Mesenchymal stem cell (in vitro differentiated cells and primary cell): ENCODE measurements around the gene CCDC81.

Experiments used
- DNase-seq: peaks from one replicate; pipeline ENCODE4 v3.0.0-alpha.2; 2013
- H2AFZ ChIP-seq: one replicate; pipeline ENCODE4 v1.6.1; 2013; ENCODE audit warnings: low read depth, mild to moderate bottlenecking, control low read depth, inconsistent platforms, low read length, moderate library complexity
- H2AK5ac ChIP-seq: 2 replicates; pipeline ENCODE4 v1.6.1; 2013; ENCODE audit warnings: low read length, moderate library complexity, mild to moderate bottlenecking, inconsistent platforms; ENCODE audit not compliant: severe bottlenecking
- H2BK120ac ChIP-seq: one replicate; pipeline ENCODE4 v1.6.1; 2013; ENCODE audit warnings: low read depth, mild to moderate bottlenecking, inconsistent platforms, low read length, moderate library complexity
- H2BK12ac ChIP-seq, 2 experiments: one replicate each; pipeline ENCODE4 v1.6.1; 2013; ENCODE audit warnings: inconsistent platforms in 2 of 2, low read length in 2 of 2, mild to moderate bottlenecking in 2 of 2, moderate library complexity in 2 of 2, control low read depth in 1 of 2
- H2BK15ac ChIP-seq: one replicate; pipeline ENCODE4 v1.6.1; 2013; ENCODE audit warnings: mild to moderate bottlenecking, low read depth, inconsistent platforms; ENCODE audit not compliant: poor library complexity, severe bottlenecking
- H2BK5ac ChIP-seq: 2 replicates; pipeline ENCODE4 v1.6.1; 2013; ENCODE audit warnings: low read depth, mild to moderate bottlenecking, low read length, control low read depth, inconsistent platforms; ENCODE audit not compliant: poor library complexity, severe bottlenecking
- H3K14ac ChIP-seq, 2 experiments: one replicate each; pipeline ENCODE4 v1.6.1; 2013; ENCODE audit warnings: inconsistent platforms in 2 of 2, low read length in 2 of 2, control low read depth in 1 of 2, mild to moderate bottlenecking in 1 of 2, moderate library complexity in 1 of 2
- H3K18ac ChIP-seq, 2 experiments: one replicate each; pipeline ENCODE4 v1.6.1; 2013; ENCODE audit warnings: inconsistent platforms in 2 of 2, low read length in 2 of 2, control low read depth in 1 of 2, low read depth in 1 of 2, mild to moderate bottlenecking in 1 of 2
- H3K23ac ChIP-seq, 2 experiments: one replicate each; pipeline ENCODE4 v1.6.1; 2013; ENCODE audit warnings: inconsistent platforms in 2 of 2, low read length in 2 of 2, mild to moderate bottlenecking in 2 of 2, moderate library complexity in 2 of 2, control low read depth in 1 of 2
- H3K27ac ChIP-seq: 2 replicates; pipeline ENCODE4 v1.5.1; 2013; ENCODE audit warnings: mild to moderate bottlenecking, moderate library complexity, low read length, control low read depth, inconsistent platforms; ENCODE audit not compliant: poor library complexity, severe bottlenecking
- H3K27me3 ChIP-seq, 2 experiments: 2 replicates each; pipeline versions ENCODE4 v1.6.1 to v1.7.0; 2013; ENCODE audit warnings: low read length in 2 of 2, mild to moderate bottlenecking in 2 of 2, moderate library complexity in 2 of 2, control low read depth in 1 of 2, inconsistent platforms in 1 of 2; ENCODE audit not compliant: control insufficient read depth in 1 of 2, insufficient read depth in 1 of 2
- H3K36me3 ChIP-seq, 2 experiments: 2 replicates each; pipeline versions ENCODE4 v1.6.1 to v1.7.0; 2013; ENCODE audit warnings: low read length in 2 of 2, control low read depth in 1 of 2, inconsistent platforms in 1 of 2, low read depth in 1 of 2, mild to moderate bottlenecking in 1 of 2; ENCODE audit not compliant: insufficient read depth in 2 of 2, control insufficient read depth in 1 of 2
- H3K4ac ChIP-seq, 2 experiments: one replicate each; pipeline ENCODE4 v1.6.1; 2013; ENCODE audit warnings: inconsistent platforms in 2 of 2, low read length in 2 of 2, mild to moderate bottlenecking in 2 of 2, moderate library complexity in 2 of 2, control low read depth in 1 of 2, low read depth in 1 of 2
- H3K4me1 ChIP-seq: 2 replicates; pipeline ENCODE4 v1.6.1; 2013; ENCODE audit warnings: low read depth, low read length, control low read depth; ENCODE audit not compliant: control insufficient read depth, insufficient read depth
- H3K4me2 ChIP-seq: 2 replicates; pipeline ENCODE4 v1.6.1; 2013; ENCODE audit warnings: low read length, mild to moderate bottlenecking, inconsistent platforms; ENCODE audit not compliant: poor library complexity, severe bottlenecking
- H3K4me3 ChIP-seq, 2 experiments: 2 replicates each; pipeline versions ENCODE4 v1.5.1 to v1.7.0; 2013; ENCODE audit warnings: low read length in 2 of 2, mild to moderate bottlenecking in 2 of 2, control low read depth in 1 of 2, low read depth in 1 of 2; ENCODE audit not compliant: insufficient read depth in 1 of 2
- H3K79me1 ChIP-seq: replicated peaks from 2 replicates; pipeline ENCODE4 v1.6.1; 2013; ENCODE audit warnings: mild to moderate bottlenecking, control low read depth, low read length, inconsistent platforms; ENCODE audit not compliant: poor library complexity, severe bottlenecking
- H3K9ac ChIP-seq: 2 replicates; pipeline ENCODE4 v1.7.0; 2013; ENCODE audit warnings: mild to moderate bottlenecking, low read length, moderate library complexity
- H3K9me3 ChIP-seq: 2 replicates; pipeline ENCODE4 v1.7.0; 2013; ENCODE audit warnings: mild to moderate bottlenecking, low read length; ENCODE audit not compliant: control insufficient read depth
- H4K8ac ChIP-seq: one replicate; pipeline ENCODE4 v1.6.1; 2013; ENCODE audit warnings: inconsistent platforms, mild to moderate bottlenecking, low read length, moderate library complexity
- H4K91ac ChIP-seq: one replicate; pipeline ENCODE4 v1.6.1; 2013; ENCODE audit warnings: mild to moderate bottlenecking, low read length, inconsistent platforms
- WGBS: methylation state at CpG from one replicate; pipeline ENCODE4 v1.1.7; 2013; ENCODE audit warnings: mixed read lengths; 5-methylcytosine and 5-hydroxymethylcytosine counted together

Gene CCDC81

DNA sequence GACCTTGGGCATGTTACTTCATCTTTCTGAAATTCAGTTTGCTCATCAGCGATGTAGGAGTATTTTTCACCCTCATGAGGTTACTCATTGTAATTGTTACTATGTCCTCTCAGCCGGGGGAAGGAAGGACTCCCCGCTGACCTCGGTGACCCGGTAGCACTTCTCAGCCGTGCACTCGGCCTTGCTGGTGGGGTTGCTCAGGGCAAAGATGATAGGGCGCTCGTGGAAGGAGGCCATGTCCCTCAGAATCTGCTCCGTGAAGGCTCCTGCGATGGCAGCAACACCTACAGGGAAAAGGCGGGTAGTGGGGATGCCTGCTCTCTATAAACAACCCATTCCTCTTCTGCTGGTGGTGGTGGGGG, 72.2 kb downstream of the CCDC81 start:
- Histone ChIP-seq H3K23ac (no peak overlapping the region), H3K4ac (no peak overlapping the region), H2BK120ac (no peak overlapping the region), H4K91ac (no peak overlapping the region), H2BK5ac (no peak overlapping the region), H2AFZ (no peak overlapping the region), H3K27ac (no peak overlapping the region), H3K18ac (no peak overlapping the region), H2AK5ac (no peak overlapping the region), H3K4me2 (no peak overlapping the region), H3K9ac (no peak overlapping the region), H3K36me3 (peaks cover 9 to 11% of the 10 kb centered on the region in 2 experiments), H2BK15ac (no peak overlapping the region), H3K79me1 (no peaks in the 10 kb centered on the region), H3K27me3 (no peaks in the 10 kb centered on the region), H3K4me1 (peaks cover 6% of the 10 kb centered on the region), H3K14ac (no peak overlapping the region), H2BK12ac (no peak overlapping the region), H4K8ac (no peak overlapping the region), H3K9me3 (no peaks in the 10 kb centered on the region), H3K4me3 (no peak overlapping the region)
- DNase-seq = no peak
- 90% methylated on average over 10 of the region's 12 CpGs for WGBS

DNA sequence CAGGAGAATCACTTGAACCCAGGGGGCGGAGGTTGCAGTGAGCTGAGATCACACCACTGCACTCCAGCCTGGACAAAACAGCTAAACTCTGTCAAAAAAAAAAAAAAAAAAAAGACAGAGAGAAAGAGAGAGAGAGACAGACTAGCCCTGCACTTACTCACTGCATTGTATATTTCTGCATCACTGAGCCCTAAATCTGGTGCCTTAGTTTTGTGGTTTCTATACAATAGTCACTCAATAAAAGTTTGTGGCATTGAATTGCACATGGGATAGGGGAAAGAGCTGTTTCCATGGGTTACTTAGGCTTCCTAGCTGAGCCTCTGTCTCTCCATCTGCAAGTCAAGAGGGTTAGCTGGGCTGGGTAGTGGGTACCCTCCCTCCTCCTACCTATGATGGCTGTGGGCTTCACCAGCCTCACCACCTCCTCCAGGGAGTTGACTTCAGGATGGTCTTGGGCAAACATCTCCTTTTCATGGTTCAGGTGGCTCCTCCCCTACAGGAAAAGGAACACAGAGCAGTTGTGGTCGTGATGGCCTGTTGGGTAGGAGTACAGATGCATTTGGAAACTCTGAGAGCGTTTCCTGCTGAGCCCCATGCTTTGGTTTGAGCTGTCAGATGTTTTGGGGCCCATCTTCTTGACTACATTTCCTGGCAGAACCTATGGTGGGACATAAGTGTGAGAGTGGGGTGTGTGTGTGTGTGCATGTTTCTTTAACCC, 73.2 kb downstream of the CCDC81 start:
- Histone ChIP-seq H3K18ac (no peak overlapping the region), H3K79me1 (no peaks in the 10 kb centered on the region), H3K4me2 (no peak overlapping the region), H3K4me1 (no peaks in the 10 kb centered on the region), H2BK5ac (no peak overlapping the region), H3K9ac (no peak overlapping the region), H3K27ac (no peak overlapping the region), H2BK15ac (no peak overlapping the region), H2BK12ac (no peak overlapping the region), H4K8ac (no peak overlapping the region), H3K4me3 (no peak overlapping the region), H3K4ac (no peak overlapping the region), H3K9me3 (no peaks in the 10 kb centered on the region), H2AFZ (no peak overlapping the region), H3K23ac (no peak overlapping the region), H2BK120ac (no peak overlapping the region), H2AK5ac (no peak overlapping the region), H3K27me3 (no peaks in the 10 kb centered on the region), H3K36me3 (peaks cover 9 to 11% of the 10 kb centered on the region in 2 experiments), H4K91ac (no peak overlapping the region), H3K14ac (no peak overlapping the region)
- 89% methylated on average over 3 of the region's 3 CpGs for WGBS
- no peak for DNase-seq

DNA sequence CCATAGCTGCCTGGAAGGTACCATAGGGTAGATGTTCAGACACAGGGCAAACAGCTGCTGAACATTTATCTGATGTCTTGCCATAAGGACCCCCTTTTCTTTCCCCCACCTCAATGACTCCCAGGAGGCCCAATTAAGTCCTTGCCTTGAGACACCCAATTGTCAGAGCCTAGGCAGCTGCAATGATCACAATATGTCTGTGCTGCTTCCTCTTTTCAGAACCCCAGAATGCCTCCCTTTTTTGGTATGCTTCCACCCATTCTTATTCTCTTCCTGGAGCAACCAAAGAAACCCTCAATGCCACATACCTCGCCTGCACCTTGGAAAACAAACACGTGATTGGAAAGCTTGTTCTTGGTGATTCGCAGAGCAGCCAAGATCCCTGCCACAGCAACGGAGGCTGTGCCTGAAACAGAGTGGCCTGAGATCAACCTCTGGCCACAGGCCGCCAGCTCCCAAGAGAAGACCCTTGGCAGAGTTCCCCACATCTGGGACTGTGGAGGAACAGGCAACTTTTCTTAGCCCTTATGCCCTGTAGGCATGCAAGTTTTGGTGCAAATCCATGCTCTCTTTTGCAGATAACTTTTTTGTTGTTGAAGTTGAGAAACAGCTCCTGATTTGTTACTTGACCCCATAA, 75.4 kb downstream of the CCDC81 start:
- Histone ChIP-seq H3K27me3 (no peaks in the 10 kb centered on the region), H3K4ac (no peak overlapping the region), H2AFZ (no peak overlapping the region), H4K8ac (no peak overlapping the region), H3K27ac (no peak overlapping the region), H2BK12ac (no peak overlapping the region), H3K9ac (no peak overlapping the region), H3K36me3 (peaks cover 6 to 9% of the 10 kb centered on the region in 2 experiments), H4K91ac (no peak overlapping the region), H3K18ac (no peak overlapping the region), H3K4me2 (no peak overlapping the region), H3K4me3 (no peak overlapping the region), H3K14ac (no peak overlapping the region), H2BK15ac (no peak overlapping the region), H2BK120ac (no peak overlapping the region), H3K23ac (no peak overlapping the region), H3K79me1 (no peaks in the 10 kb centered on the region), H2AK5ac (no peak overlapping the region), H2BK5ac (no peak overlapping the region), H3K4me1 (no peaks in the 10 kb centered on the region), H3K9me3 (no peaks in the 10 kb centered on the region)
- no peak for DNase-seq
- 97% methylated on average over 5 of the region's 5 CpGs for WGBS

DNA sequence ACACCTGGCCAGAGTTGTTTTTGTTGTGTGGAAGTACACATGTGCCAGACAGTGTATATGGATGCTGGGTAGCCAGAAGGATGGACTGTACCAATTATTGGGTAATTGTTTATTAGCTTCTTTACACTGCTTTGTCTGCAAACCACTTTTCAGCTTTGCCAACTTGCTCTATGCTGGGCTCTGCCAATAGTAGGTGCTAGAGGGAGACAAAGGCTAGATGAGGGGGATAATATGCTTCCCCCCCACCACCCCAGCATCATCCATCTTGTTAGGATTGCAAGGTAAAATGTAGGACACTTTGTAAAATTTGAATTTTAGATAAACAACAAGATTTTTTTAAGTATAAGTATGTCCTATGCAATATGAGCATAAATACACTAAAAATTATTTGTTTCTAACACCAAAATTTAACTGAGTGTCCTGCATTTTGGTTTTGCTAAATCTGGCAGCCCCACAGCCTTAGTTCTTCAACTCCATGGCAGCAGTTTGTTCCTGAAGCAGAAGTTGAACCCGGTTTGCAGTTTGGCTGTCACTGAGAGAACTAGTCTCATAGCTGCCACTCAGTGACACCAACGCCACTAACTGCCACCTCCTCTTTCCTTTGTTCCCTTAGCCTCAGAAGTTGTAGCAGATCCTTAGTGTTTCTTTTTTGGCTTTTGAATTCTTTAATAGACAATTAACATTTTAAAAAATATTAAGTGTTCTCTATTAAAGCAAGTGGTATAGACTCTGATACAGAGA, 78.8 kb downstream of the CCDC81 start:
- Histone ChIP-seq H4K8ac (no peak overlapping the region), H2AK5ac (no peak overlapping the region), H3K4me1 (peaks cover 2% of the 10 kb centered on the region), H3K4ac (peak overlapping the region in 1 of 2 experiments; percentile 53), H3K18ac (peak overlapping the region in 1 of 2 experiments; percentile 61), H3K9me3 (no peaks in the 10 kb centered on the region), H2BK120ac (no peak overlapping the region), H3K36me3 (no peaks in the 10 kb centered on the region), H3K9ac (no peak overlapping the region), H3K4me2 (no peak overlapping the region), H2AFZ (no peak overlapping the region), H2BK12ac (no peak overlapping the region), H4K91ac (no peak overlapping the region), H3K27ac (no peak overlapping the region), H3K14ac (no peak overlapping the region), H3K27me3 (no peaks in the 10 kb centered on the region), H2BK5ac (no peak overlapping the region), H3K79me1 (no peaks in the 10 kb centered on the region), H3K4me3 (no peak overlapping the region), H2BK15ac (no peak overlapping the region), H3K23ac (no peak overlapping the region)
- 100% methylated on average over 1 of the region's 2 CpGs for WGBS
- DNase-seq = no peak
